Measurements from ENCODE around the gene ASIC3. TPM values are rescaled to one million over a fixed set of nuclear protein-coding genes. Genes with fewer than 3 reads are reported as not detected.

Gene ASIC3
- total RNA-seq, 1 donor from 2014 or later: 0.51 TPM

DNA sequence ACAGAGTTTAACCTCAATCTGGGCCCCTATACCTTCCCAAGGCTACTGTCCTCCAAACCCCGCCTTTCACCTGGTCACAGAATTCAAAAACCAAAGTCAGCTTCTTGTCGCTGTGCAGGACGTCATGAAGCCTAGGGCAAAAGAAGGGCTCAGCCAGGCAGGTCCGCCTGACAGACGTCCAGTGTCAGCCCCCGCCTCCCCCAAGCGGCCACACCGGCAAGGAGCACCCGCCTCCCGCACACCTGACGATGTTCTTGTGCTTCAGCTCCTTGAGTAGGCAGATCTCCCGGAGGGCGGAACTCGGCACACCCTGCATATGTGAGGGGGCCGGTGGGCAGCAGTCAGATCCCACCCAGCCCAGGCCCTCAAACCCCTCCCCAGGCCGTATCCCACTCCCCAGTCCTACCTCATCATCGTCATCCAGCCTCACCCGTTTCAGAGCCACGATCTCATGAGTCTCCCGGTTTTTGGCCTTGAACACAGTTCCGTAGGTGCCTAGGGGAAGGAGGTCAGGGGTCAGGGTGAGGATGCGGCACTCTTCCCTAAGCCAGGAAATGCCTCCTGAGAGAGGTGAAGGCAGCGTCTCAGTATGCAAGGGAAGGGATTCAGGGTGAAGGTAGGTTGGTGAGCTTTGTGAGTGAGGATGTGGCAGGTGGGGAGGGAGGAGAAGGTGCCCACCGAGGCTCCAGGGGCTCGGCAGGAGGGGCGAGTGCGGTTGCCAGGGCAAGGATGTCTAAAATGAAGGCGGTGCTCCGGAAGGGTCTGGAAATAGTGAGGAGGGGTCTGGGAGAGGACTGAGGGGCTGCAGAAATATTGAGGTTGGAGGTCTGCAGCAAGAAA is 8.6 kb downstream of the ASIC3 start:
- DNase-seq: no peak

DNA sequence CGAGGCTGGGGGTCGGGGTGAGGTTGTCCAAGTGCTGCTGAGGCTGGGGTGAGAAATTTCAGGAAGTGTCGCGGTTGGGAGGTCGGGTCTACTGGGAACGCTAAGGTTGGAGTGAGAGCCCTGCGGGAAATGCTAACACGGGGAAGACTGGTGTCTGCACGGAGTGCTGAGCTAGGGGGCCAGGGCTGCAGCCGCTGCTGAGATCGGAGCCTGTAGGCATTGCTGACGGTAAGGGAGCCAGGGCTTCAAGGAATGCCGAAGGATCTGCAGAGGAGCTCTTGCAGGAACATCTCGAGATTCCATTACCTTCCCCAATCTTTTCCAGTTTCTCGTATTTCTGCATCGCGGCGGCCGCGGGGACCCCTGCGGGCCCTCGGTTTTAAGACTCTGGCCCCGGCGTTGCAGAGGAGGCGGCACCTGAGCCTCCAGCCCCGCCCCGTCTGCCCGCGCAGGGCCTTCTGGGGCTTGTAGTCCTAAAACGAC is 9.2 kb downstream of the ASIC3 start, which contains the start of gene CDK5:
TSS of gene CDK5 (minus strand) at position 392 of the 483 bp plus-strand sequence. CDS start at position 343, 49 bp downstream.
- no peak for DNase-seq

DNA sequence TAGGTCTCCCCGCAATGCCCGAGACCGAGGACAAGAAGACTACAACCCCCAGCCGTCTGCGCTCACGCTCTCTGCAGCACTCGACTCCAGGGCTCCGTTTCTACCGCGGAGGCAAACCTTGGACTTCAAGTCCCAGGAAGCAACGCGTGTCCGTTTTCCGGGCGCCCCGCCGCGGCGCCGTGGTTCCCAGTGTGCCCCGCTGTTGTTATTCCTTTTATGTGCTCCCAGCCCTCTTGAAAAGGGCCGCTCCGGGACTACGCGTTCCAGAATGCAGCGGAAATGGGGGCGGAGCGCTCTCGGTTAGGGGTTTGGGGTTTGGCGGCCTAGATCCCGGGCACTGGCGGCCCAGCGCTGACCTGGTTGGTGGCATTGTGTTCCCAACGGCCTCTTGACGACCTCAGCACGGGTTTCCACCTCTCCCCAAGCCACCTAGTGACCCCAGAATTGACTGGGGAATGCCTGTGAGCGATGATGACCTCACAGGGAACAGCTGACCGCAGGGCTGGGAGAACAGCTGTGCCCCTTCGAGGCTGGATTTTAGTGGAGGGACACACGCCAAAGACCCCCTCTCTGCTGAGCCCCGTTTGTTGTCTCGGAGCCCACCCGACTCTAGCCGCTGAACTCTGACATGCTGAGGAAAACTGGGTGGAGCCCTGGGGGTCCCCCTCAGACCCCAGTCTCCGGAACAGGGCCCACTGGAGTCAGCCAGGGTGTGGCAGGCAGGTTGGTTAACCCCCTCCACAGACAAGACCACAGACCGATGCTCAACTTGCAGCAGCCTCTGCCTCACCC is 9.9 kb downstream of the ASIC3 start:
- DNase-seq: peak; percentile 100

DNA sequence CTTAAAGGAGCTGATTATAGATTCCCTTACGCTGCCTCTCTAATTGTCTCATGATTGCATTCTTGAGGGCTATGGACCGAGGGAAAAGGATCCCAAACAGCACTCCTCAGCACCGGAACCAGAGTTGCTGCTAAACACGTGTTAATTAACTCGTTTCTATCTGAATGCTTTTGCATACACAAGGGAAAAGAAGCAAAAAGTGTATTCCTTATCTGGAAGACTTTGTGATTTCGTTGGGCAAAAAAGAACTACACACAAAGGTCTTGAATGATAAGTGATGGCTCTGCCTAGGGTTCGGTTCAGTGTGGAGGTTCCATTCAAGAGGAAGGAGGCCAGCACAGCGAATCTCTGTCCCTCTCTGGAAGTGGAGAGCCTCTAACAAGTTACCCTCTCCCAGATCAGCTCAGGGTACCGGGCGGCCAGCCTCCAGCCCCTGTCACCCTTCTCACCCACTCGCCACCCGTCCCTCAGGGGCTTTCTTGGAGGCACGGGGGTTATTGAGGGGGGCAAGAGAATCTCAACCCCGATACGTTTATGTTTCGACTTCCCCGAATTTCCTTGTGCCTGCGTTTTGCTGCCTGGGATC is 10.5 kb downstream of the ASIC3 start:
- DNase-seq: no peak

DNA sequence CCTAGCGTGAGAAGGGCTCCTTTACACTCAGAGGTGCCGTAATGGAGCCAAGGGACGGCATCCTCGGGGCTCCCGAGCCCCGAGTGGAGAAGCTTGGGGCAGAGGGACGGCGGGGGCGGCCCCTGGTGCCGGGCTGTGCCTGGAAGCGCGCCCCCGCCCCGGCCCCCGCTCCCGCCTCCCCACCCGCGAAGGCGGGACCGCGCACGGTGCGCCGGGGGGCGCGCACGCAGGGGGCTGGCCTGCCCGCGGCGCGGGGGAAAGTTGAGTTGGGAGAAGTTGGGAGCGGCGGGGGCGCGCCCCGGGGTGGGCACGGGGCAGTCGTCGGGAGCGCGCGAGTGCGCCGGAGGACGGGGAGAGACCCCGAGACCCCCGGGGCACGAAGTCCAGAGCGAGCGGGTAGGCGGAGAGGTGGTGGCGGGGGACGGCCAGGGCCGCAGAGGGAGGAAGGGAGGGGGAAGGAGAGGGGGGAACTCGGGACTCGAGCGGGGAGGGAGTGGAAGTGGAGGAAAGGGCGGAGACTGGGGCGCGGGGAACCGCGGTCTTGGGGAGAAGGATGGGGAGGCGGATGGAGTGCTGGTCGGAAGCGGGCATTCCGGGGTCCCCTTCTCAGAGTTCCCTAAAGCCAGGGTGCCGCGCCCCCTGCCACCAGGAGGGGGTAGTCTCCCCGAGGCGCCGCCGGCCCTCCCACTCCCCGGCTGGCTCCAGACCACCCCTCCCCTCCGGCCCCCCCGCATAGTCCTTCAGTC is 11.2 kb downstream of the ASIC3 start, which contains the start of gene SLC4A2:
TSS of gene SLC4A2 (plus strand) at position 223 of the 746 bp plus-strand sequence. CDS start 2,399 bp downstream, outside the sequence.
- DNase-seq: peak; percentile 91

DNA sequence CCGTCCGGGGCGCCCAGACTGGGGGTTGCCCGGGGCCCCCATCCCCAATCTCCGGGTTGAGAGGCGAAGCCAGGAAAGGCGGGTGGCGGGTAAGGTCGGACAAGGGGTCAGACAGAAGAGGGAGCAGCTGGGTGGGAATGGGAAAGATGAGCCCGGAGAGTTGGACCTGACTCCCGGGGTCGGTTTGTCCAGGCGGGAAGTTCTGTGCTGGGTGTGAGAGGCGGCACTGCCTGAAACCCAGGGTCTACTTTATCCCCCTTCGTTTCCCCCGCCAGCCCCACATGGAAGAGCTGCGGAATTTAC is 11.7 kb downstream of the ASIC3 start:
- no peak for DNase-seq

DNA sequence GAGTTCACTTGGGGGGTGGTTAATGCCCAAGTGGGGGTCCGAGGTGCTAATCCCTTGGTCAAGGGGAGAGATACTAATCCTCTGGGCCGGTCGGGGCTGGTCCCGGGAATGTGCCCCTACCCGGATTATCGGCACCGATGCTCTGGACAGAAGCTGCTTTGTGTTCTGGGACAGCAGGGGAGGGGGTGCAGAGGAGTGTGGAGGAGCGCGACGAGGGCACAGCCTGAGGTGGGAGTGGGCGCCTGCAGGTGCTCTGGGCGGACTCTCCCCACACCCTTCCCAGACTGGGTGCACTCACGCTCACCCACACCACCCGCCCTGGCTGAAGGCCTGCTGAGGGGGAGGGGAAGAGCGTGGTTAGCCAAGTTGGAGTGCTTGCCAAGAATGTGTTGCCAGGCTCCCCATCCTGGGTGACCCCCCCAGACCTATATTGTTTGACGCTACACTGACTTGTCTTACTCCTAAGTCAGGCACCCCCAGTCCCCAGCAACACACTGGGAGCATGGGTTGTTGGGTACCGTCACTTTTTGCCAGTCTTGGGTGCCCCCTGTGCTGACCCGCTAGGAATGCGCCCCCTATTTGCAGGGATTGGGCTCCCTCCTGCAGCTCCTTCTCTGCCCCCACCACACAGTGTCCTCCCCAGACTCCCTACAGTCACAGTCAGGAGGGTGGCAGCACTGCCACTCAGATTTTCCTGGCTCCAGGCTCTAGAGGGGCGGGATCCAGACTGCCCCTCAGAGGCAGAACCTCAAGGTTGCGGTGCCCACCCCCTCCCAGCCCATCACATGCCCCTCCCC is 12.3 kb downstream of the ASIC3 start:
- DNase-seq: peak; percentile 26

DNA sequence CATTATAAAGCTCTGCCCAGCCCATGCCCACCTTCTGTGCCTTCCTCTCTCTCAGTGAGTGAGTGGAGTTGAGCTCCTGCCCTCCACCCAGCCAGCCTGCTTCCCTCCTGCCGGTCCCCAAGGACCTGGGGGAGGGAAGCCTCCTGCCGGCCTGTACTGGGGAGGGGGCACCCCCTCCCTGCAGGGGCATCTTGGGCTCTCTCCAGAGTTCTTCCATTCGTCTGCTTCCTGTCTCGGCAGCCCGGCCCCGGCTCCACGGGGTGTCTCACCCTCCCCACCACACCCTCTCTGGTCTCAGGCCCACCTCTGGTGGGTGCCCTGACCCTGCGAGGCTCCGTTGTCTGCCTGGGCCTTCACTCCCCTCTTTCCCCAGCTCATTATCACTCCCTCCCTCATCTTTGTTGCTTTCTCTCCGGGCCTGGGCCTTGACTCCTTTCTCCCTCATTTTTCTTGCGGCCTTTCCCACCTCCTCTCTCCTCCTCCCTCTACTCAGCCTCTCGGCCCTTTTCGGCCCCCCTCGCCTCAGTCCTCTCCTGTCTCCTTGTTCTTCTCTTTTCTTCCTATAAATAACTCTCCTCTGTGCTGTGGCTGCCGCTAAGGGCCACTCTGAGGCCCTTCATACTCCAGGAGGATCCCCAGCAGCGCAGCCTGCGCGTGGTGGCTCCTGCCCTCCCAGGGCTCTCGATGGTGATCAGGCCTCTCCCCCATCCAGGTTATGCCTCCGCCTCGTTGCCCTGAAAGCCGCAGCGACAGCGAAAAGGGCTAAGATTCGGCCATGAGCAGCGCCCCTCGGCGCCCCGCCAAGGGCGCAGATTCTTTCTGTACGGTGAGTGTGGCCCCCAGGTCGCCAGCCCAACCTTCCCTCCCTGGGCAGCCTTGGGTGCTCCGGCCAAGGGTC is 13.1 kb downstream of the ASIC3 start:
- DNase-seq: no peak

DNA sequence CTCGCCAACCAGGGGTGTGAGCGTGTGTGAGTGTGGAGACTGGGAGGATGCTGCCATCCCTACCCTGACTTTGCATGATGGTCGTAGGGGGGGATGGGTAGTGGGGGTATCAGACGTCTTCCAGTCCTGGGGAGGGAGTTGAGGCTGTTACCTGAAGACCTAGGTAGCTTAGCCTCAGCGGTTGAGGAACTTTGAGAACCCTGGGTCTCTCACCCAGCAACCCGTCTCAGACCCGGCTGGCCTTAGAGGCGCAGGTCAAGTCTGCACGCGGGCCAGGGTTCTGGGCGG is 13.7 kb downstream of the ASIC3 start:
- DNase-seq: no peak

DNA sequence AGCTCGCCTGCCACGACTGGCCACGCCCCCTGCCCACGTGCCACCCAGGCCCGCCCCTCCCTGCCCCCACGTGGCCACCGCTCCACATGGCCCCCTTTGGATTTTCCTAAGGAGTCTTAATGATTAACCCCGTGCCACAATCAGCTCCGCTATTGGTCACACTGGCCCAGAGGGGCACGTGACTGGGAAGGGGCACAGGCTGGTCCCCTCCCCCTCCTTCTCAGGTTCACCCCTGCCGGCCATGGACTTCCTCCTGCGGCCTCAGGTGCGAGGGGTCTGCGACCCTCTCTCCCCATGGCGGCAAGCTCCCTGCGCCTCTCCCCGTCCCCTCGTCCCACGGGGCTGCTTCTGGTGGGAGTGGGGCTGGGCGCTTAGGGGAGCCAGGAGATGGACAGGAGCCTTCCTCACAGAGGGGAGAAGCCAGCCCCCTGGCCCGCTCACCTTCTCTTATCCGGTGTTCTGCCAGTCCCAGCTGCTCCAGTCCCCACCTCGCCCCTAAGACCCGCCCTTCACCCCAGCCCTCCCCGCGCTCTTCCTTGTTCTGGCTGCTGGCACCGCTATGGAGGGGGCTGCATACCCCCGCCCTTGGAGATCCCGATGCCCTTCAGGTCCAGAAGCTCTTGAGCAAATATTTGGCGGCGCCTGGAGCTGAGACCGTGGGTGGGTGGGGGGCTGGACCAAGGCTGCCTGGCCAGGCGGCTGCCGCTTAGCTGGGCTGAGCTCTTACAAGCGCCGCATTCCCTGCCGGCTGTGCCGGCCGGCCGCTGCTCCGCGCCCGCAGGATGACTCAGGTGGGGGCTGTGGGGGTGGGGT is 14.3 kb downstream of the ASIC3 start:
- DNase-seq: peak; percentile 51

DNA sequence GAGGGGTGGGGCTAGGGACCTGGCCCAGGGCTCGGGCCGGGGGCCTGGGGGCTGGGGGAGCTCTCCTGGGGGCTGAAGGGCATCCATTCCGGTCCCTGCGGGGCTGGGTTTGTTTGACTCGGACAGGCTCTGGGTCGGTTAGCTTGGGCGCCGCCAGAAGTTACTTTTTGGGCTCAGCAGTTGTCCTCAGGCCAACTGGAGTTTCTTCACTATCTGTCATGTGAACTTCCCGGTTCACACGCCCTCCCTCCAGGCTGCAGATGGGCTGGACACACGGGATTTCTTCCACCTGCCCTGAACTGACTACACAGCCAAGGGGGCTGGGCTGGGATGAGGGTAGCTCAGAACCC is 14.9 kb downstream of the ASIC3 start:
- peak; percentile 59 for DNase-seq

DNA sequence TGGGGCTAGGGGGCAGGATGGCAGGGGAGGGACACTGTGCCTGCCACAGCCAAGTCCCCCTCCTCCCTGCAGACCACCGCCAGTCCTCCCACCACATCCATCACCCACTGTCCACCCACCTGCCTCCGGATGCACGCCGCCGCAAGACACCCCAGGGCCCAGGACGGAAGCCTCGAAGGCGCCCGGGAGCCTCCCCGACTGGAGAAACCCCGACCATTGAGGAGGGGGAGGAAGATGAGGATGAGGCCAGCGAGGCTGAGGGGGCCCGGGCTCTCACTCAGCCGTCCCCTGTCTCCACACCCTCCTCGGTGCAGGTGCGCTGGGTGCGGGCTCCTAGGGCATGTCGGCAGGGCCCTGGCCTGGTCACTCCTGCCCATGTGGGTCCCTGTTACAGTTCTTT is 16.1 kb downstream of the ASIC3 start:
- DNase-seq: no peak

DNA sequence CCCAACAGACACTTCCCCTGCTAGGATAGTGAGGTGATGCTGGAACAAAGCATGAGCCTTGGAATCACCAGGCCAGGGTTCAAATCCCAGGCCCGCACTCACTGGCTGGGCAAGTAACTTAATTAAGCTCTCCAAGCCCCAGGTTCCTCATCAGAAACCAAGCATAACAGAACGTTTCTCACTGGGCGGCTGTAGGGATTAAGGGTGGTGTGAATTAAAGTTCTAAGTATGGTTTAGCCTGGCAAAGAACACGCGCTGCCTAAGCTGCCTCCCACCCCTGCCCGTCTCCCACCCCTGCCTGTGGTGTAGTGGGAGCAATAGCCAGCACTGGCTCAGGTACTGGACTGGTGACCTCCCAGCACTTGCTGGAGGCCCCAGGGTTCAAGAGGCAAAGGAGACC is 16.7 kb downstream of the ASIC3 start:
- no peak for DNase-seq

DNA sequence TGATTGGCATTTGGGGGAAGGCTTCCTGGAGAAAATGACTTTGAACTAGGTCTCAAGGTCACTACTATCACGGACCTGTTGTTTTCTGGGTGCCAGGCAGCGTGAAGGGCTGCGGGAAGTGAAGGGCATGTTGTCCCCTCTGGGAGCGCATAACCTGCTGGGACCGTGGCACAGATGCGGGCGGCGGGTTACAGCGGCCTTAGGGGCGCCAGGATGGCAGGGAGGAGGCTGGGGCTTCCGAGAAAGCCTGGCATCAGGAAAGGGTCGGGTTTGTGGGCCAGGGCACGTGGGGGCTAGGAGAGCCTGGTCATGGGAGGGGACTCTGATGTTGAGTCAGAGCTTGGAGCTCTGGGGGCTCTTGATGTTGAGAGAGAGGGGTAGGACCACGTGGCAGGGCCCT is 17.2 kb downstream of the ASIC3 start:
- DNase-seq: no peak

DNA sequence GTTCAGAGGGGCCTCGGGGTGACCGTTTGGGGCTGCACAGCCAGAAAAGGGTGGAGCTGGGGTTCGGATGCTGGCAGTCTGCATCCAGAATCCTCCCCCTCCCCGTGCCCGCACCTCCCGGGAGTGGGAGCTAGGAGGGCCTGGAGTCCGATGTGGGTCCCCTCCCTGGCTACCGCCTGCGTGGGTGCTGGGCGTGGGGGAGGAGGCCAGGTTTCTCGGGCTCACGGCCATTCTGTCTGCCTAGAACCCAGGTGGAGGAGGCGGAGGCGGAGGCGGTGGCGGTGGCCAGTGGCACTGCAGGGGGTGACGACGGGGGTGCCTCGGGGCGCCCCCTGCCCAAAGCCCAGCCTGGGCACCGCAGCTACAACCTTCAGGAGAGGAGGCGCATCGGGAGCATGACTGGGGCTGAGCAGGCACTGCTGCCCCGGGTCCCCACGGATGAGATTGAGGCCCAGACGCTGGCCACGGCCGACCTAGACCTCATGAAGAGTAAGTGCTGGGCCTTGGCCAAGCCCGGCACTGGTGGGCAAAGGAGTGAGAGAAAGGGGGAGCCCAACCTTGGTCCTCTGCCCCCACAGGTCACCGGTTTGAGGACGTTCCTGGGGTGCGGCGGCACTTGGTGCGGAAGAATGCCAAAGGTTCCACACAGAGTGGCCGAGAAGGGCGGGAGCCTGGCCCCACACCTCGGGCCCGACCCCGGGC is 18.1 kb downstream of the ASIC3 start:
- DNase-seq: no peak

DNA sequence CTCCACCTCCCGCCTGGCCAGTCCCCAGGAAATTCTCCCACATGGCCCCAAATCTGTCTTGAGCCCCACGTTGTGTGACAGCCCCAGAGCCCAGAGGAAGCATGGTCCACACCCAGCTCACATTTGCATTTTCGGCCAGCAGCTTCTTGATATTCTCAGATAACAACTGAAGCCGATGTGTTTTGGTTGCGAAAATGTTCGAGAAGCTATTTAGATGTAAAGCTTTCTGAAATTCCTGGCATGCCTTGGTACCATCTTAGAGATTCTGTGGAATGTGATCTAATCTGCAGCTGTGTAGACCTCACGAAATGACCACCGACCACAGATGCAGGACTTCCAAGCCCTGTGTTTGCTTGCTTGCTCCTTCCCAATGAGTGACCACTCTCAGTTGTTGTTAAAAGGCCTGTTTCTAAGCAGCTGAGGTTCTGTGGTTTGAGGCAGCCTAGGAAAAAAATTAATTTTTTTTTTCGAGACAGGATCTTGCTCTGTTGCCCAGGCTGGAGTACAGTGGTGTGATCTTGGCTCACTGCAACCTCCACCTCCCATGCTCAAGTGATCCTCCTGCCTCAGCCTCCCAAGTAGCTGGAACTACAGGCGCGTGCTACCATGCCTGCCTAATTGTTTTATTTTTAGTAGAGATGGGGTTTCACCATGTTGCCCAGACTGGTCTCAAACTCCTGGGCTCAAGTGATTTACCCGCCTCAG is 19.9 kb downstream of the ASIC3 start:
- no peak for DNase-seq

DNA sequence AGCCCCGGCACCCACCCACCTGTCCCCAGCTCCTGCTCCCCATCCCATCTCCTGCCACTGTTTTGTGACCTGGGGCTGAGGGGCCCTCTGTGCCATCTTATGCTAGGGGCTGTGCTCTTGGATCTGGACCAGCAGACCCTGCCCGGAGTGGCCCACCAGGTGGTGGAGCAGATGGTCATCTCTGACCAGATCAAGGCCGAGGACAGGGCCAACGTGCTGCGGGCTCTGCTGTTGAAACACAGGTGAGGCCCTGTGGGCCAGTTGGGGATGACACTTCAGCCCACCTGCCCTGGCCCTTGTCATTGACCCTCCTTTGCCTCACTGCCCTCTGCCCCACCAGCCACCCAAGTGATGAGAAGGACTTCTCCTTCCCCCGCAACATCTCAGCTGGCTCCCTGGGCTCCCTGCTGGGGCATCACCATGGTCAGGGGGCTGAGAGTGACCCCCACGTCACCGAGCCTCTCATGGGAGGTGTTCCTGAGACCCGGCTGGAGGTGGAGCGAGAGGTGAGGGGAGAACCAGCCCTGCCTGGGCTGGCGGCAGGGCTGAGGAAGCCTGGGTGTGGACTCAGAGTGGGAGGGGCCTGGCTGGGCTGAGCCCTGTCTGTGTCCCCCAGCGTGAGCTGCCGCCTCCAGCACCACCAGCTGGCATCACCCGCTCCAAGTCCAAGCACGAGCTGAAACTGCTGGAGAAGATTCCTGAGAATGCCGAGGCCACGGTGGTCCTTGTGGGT is 21.7 kb downstream of the ASIC3 start:
- no peak for DNase-seq

DNA sequence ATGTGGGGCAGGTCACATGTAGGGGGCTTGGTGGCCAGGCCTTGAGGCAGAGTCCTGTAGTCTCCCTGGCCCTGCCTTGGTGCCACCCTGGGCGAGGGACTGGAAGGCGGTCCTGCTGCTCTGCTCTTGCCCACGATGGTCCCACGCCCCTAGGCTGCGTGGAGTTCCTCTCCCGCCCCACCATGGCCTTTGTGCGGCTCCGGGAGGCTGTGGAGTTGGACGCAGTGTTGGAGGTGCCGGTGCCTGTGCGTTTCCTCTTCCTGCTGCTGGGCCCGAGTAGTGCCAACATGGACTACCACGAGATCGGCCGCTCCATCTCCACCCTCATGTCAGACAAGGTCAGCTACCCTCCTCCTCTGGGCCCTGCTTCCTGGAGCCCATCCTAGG is 22.2 kb downstream of the ASIC3 start:
- DNase-seq: no peak
